ENCODE data around the gene ASB2. TPM values are rescaled to one million over a fixed set of nuclear protein-coding genes. Genes with fewer than 3 reads are reported as not detected.

The ASB2 gene
- polyA plus RNA-seq, 1 donor, result 31.7 TPM

GRCh38 chr14:93960774-93961438 lies 15.5 kb downstream of the ASB2 start:
- DNase-seq, result no peak

- DNase-seq, result no peak
These were observed 16.3 kb downstream of the ASB2 start for GRCh38 chr14:93960108-93960475.

GRCh38 chr14:93959239-93960107 lies 16.9 kb downstream of the ASB2 start:
- DNase-seq, result no peak

GRCh38 chr14:93958567-93959238 lies 17.7 kb downstream of the ASB2 start:
- DNase-seq, result no peak

- DNase-seq, result no peak
These were observed 18.4 kb downstream of the ASB2 start for GRCh38 chr14:93957751-93958566.

GRCh38 chr14:93957333-93957710 lies 19.0 kb downstream of the ASB2 start:
- no peak for DNase-seq

GRCh38 chr14:93956514-93957332 lies 19.6 kb downstream of the ASB2 start:
- DNase-seq, result peak; percentile 56

GRCh38 chr14:93955850-93956481 lies 20.4 kb downstream of the ASB2 start:
- no peak for DNase-seq

GRCh38 chr14:93954900-93955849 lies 21.2 kb downstream of the ASB2 start:
- no peak for DNase-seq

- DNase-seq, result no peak
These were observed 21.9 kb downstream of the ASB2 start for GRCh38 chr14:93954516-93954830.

- DNase-seq, result no peak
These were observed 22.4 kb downstream of the ASB2 start for GRCh38 chr14:93953739-93954515.

GRCh38 chr14:93953263-93953662 lies 23.1 kb downstream of the ASB2 start:
- no peak for DNase-seq

GRCh38 chr14:93952829-93953228 lies 23.5 kb downstream of the ASB2 start:
- no peak for DNase-seq

- DNase-seq, result no peak
These were observed 24.5 kb downstream of the ASB2 start for GRCh38 chr14:93951635-93952540.

GRCh38 chr14:93950948-93951634 lies 25.3 kb downstream of the ASB2 start:
- DNase-seq, result no peak

- no peak for DNase-seq
These were observed 26.8 kb downstream of the ASB2 start for GRCh38 chr14:93949511-93950075.

- no peak for DNase-seq
These were observed 29.1 kb downstream of the ASB2 start for GRCh38 chr14:93947282-93947681.

Measured in hindlimb muscle (tissue), 1 donor.